Activated naive CD8-positive, alpha-beta T cell (primary cell): Measurements from ENCODE around the gene DENND4B.
A peak's percentile ranks its signal among the peaks of the same experiment; 100 is the strongest.
"Not testable (repeated sequence)": the region's sequence is repeated elsewhere in the genome, so short reads cannot be mapped to it uniquely, and the experiment has no call there.

Experiments
- H3K27ac Mint-ChIP-seq: one replicate; pipeline ENCODE4 v1.8.0; 2021; ENCODE audit warnings: mixed read lengths
- H3K27me3 Mint-ChIP-seq: one replicate; pipeline ENCODE4 v1.8.0; 2021; ENCODE audit warnings: mixed read lengths
- H3K36me3 Mint-ChIP-seq: one replicate; pipeline ENCODE4 v1.8.0; 2021; ENCODE audit warnings: mixed read lengths
- H3K4me1 Mint-ChIP-seq: one replicate; pipeline ENCODE4 v1.8.0; 2021; ENCODE audit warnings: low read depth, mixed read lengths
- H3K4me3 Mint-ChIP-seq: one replicate; pipeline ENCODE4 v1.8.0; 2021; ENCODE audit warnings: mild to moderate bottlenecking, mixed read lengths
- H3K9me3 Mint-ChIP-seq: one replicate; pipeline ENCODE4 v1.8.0; 2021; ENCODE audit warnings: low read depth, mixed read lengths

DENND4B gene

GRCh38 chr1:153906396-153906795 is 40.1 kb downstream of the DENND4B start:
- Mint-ChIP-seq H3K27ac (peak overlapping the region; percentile 75), H3K4me3 (no peak overlapping the region), H3K4me1 (peaks cover 49% of the 10 kb centered on the region), H3K9me3 (no peaks in the 10 kb centered on the region), H3K27me3 (no peaks in the 10 kb centered on the region), H3K36me3 (peaks cover 6% of the 10 kb centered on the region)

GRCh38 chr1:153905908-153906307 is 40.6 kb downstream of the DENND4B start:
- Mint-ChIP-seq H3K27ac (peak overlapping the region; percentile 34), H3K4me1 (peaks cover 49% of the 10 kb centered on the region)
- not testable (repeated sequence) for H3K36me3 Mint-ChIP-seq

GRCh38 chr1:153903841-153904455 is 42.6 kb downstream of the DENND4B start:
- H3K27ac Mint-ChIP-seq: no peak overlapping the region
- no peaks in the 10 kb centered on the region for H3K27me3 Mint-ChIP-seq
- peaks cover 10% of the 10 kb centered on the region for H3K36me3 Mint-ChIP-seq
- H3K9me3 Mint-ChIP-seq: no peaks in the 10 kb centered on the region
- H3K4me3 Mint-ChIP-seq: no peak overlapping the region
- H3K4me1 Mint-ChIP-seq: peaks cover 52% of the 10 kb centered on the region

More at GRCh38 chr1:153905908-153906307, 40.6 kb downstream of the DENND4B start:
- H3K27me3 Mint-ChIP-seq, H3K9me3 Mint-ChIP-seq, H3K4me3 Mint-ChIP-seq: not testable (repeated sequence)

- peaks cover 40% of the 10 kb centered on the region for H3K4me1 Mint-ChIP-seq
- peak overlapping the region; percentile 66 for H3K27ac Mint-ChIP-seq
- H3K27me3 Mint-ChIP-seq: no peaks in the 10 kb centered on the region
- H3K36me3 Mint-ChIP-seq: peaks cover 4% of the 10 kb centered on the region
- H3K4me3 Mint-ChIP-seq: no peak overlapping the region
- no peaks in the 10 kb centered on the region for H3K9me3 Mint-ChIP-seq
These were observed 47.0 kb downstream of the DENND4B start for GRCh38 chr1:153899509-153899908.

GRCh38 chr1:153895866-153896265 is 50.7 kb downstream of the DENND4B start:
- not testable (repeated sequence) for H3K36me3 Mint-ChIP-seq, H3K9me3 Mint-ChIP-seq, H3K4me3 Mint-ChIP-seq, H3K27me3 Mint-ChIP-seq
- Mint-ChIP-seq H3K27ac (peak overlapping the region; percentile 70), H3K4me1 (peaks cover 30% of the 10 kb centered on the region)

GRCh38 chr1:153891042-153891441 is 55.5 kb downstream of the DENND4B start:
- H3K4me1 Mint-ChIP-seq: peaks cover 45% of the 10 kb centered on the region
- H3K4me3 Mint-ChIP-seq, H3K27me3 Mint-ChIP-seq, H3K27ac Mint-ChIP-seq, H3K36me3 Mint-ChIP-seq, H3K9me3 Mint-ChIP-seq: not testable (repeated sequence)

GRCh38 chr1:153888533-153888932 is 58.0 kb downstream of the DENND4B start:
- Mint-ChIP-seq H3K27me3 (no peaks in the 10 kb centered on the region), H3K27ac (peak overlapping the region; percentile 83), H3K4me1 (peaks cover 49% of the 10 kb centered on the region), H3K9me3 (no peaks in the 10 kb centered on the region), H3K36me3 (peaks cover 8% of the 10 kb centered on the region), H3K4me3 (peak overlapping the region; percentile 65)

GRCh38 chr1:153886127-153886526 is 60.4 kb downstream of the DENND4B start:
- H3K27ac Mint-ChIP-seq: no peak overlapping the region
- H3K27me3 Mint-ChIP-seq: no peaks in the 10 kb centered on the region
- peaks cover 44% of the 10 kb centered on the region for H3K4me1 Mint-ChIP-seq
- no peaks in the 10 kb centered on the region for H3K9me3 Mint-ChIP-seq
- peaks cover 8% of the 10 kb centered on the region for H3K36me3 Mint-ChIP-seq
- H3K4me3 Mint-ChIP-seq: no peak overlapping the region

GRCh38 chr1:153883223-153883622 is 63.3 kb downstream of the DENND4B start:
- H3K27me3 Mint-ChIP-seq: no peaks in the 10 kb centered on the region
- no peak overlapping the region for H3K4me3 Mint-ChIP-seq
- no peak overlapping the region for H3K27ac Mint-ChIP-seq
- H3K4me1 Mint-ChIP-seq: peaks cover 37% of the 10 kb centered on the region
- peaks cover 2% of the 10 kb centered on the region for H3K36me3 Mint-ChIP-seq
- H3K9me3 Mint-ChIP-seq: no peaks in the 10 kb centered on the region

GRCh38 chr1:153882296-153882912 is 64.1 kb downstream of the DENND4B start:
- H3K27ac Mint-ChIP-seq: no peak overlapping the region
- no peaks in the 10 kb centered on the region for H3K9me3 Mint-ChIP-seq
- H3K36me3 Mint-ChIP-seq: peaks cover 2% of the 10 kb centered on the region
- no peaks in the 10 kb centered on the region for H3K27me3 Mint-ChIP-seq
- peaks cover 32% of the 10 kb centered on the region for H3K4me1 Mint-ChIP-seq
- H3K4me3 Mint-ChIP-seq: no peak overlapping the region

GRCh38 chr1:153881751-153882150 is 64.8 kb downstream of the DENND4B start:
- H3K27me3 Mint-ChIP-seq: no peaks in the 10 kb centered on the region
- peaks cover 27% of the 10 kb centered on the region for H3K4me1 Mint-ChIP-seq
- H3K4me3 Mint-ChIP-seq: no peak overlapping the region
- H3K9me3 Mint-ChIP-seq: no peaks in the 10 kb centered on the region
- no peaks in the 10 kb centered on the region for H3K36me3 Mint-ChIP-seq
- no peak overlapping the region for H3K27ac Mint-ChIP-seq

GRCh38 chr1:153880962-153881361 is 65.6 kb downstream of the DENND4B start:
- Mint-ChIP-seq H3K36me3 (no peaks in the 10 kb centered on the region), H3K27ac (no peak overlapping the region), H3K4me1 (peaks cover 27% of the 10 kb centered on the region), H3K27me3 (no peaks in the 10 kb centered on the region), H3K4me3 (no peak overlapping the region), H3K9me3 (no peaks in the 10 kb centered on the region)

GRCh38 chr1:153880024-153880423 is 66.5 kb downstream of the DENND4B start:
- H3K27ac Mint-ChIP-seq: peak overlapping the region; percentile 78
- H3K4me3 Mint-ChIP-seq: no peak overlapping the region
- peaks cover 6% of the 10 kb centered on the region for H3K36me3 Mint-ChIP-seq
- peaks cover 31% of the 10 kb centered on the region for H3K4me1 Mint-ChIP-seq
- no peaks in the 10 kb centered on the region for H3K9me3 Mint-ChIP-seq
- H3K27me3 Mint-ChIP-seq: no peaks in the 10 kb centered on the region
